GM12872 (cell line): Measurements from ENCODE around the gene PSMB7.

Experiments used
- TF ChIP-seq, protein P1 (sequence below): IDR thresholded peaks from 3 replicates; pipeline ENCODE4 v1.5.1; 2011; ENCODE audit warnings: low read depth, mild to moderate bottlenecking, low read length, moderate library complexity; ENCODE audit not compliant: insufficient read depth

PSMB7 gene

DNA sequence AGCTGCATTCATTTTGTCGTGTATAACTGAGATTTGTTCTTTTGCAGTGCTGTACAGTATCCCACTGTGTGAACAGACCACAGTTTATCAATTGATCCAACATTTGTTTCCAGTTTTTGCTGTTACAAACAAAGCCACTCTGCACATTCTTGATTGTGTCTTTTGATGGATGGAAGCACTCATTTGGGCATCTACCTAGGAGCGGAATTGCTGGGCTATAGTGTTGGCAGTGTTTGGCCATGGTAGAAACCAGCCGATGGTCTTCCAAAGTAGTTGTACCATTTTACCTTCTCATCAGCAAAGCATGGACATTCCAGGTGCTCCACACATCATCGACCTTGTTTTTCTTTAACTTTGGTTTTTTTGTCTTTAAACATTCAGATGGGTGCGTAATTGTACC is 77.7 kb downstream of the PSMB7 start:
- TF ChIP-seq, protein P1, sequence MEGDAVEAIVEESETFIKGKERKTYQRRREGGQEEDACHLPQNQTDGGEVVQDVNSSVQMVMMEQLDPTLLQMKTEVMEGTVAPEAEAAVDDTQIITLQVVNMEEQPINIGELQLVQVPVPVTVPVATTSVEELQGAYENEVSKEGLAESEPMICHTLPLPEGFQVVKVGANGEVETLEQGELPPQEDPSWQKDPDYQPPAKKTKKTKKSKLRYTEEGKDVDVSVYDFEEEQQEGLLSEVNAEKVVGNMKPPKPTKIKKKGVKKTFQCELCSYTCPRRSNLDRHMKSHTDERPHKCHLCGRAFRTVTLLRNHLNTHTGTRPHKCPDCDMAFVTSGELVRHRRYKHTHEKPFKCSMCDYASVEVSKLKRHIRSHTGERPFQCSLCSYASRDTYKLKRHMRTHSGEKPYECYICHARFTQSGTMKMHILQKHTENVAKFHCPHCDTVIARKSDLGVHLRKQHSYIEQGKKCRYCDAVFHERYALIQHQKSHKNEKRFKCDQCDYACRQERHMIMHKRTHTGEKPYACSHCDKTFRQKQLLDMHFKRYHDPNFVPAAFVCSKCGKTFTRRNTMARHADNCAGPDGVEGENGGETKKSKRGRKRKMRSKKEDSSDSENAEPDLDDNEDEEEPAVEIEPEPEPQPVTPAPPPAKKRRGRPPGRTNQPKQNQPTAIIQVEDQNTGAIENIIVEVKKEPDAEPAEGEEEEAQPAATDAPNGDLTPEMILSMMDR, result no peak

DNA sequence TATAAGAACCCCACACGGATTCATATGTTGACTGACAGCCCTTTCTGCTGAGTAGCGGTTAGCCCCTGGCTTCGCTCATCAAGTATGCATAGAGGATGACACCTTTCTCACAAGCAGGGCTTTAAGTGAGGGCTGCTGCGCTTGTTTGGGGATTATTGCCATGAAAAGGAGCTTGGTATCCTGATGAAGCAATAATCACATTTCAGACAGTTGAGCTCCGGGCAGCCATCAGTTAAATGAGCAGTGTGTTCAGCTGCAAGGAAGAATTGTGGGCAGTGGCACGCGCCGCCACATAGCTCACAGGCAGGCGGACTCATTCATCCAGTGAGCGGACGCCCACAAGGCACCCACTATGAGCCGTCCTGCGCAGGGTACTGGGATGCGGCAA is 79.9 kb downstream of the PSMB7 start:
- TF ChIP-seq, protein P1, result no peak

GRCh38 chr9:124334568-124335319 is 80.5 kb downstream of the PSMB7 start:
- TF ChIP-seq, protein P1, result no peak

GRCh38 chr9:124333203-124333579 is 82.1 kb downstream of the PSMB7 start:
- TF ChIP-seq, protein P1, result no peak

DNA sequence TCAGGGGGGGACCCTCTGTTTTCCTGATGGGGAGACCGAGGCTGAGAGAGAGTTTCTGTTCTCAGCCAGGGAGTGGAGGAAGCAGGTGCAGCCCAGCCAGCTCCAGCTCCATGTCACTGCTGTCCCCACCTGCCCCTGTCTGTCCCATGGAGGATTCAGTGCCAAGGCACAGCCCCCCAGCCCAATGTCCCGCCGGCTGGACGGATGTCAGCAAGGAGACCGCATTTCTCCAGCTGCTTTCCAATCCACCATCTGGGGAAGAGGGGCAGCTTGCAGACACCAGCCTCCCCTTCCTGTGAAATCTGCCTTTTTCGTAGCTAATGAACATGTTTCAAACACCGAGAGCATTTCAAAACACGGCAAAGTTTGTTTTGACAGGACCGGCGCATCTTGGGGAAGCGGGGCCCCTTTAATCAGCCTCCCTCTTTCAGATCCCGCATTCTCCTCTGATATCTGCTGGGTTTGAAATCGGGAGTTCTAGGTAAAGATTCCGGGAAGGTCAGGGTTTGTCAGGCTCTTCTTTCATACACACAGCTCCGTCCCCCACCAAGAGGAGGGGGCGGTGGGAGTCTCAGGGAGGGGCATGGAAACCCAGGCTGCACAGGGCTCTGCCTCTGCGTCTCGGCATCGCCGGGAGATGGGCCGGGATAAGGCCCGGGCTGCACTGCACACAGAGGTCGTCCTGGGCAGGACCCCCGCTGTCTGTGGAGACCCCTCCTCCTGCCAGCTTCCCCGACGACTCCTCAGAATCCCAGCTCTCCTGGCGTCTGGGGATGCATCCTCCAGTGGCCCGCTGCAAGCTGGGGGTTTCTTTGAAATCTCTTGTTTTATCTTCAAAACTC is 82.7 kb downstream of the PSMB7 start:
- TF ChIP-seq, protein P1, result no peak

GRCh38 chr9:124331580-124331979 is 83.7 kb downstream of the PSMB7 start:
- TF ChIP-seq, protein P1, result no peak

GRCh38 chr9:124330011-124330697 is 85.1 kb downstream of the PSMB7 start:
- TF ChIP-seq, protein P1, result no peak
